PFSK-1 (cell line): ENCODE measurements around the gene GATD1.

ENCODE experiments used
- FOXP2 ChIP-seq: optimal IDR thresholded peaks from 2 replicates; pipeline ENCODE3; 2011; ENCODE audit warnings: borderline replicate concordance, control low read depth, inconsistent platforms; ENCODE audit not compliant: insufficient read depth; ENCODE audit errors: extremely low read length, extremely low read depth
- POLR2AphosphoS5 ChIP-seq: IDR thresholded peaks from 2 replicates; pipeline ENCODE4 v1.6.1; 2012; ENCODE audit warnings: low read depth, mild to moderate bottlenecking, control low read depth, low read length, moderate library complexity
- REST ChIP-seq, 2 experiments: IDR thresholded peaks; 2 replicates each; pipeline versions ENCODE4 v1.6.1 to v1.8.0; 2011 to 2012; ENCODE audit warnings: low read depth in 2 of 2, low read length in 2 of 2, control low read depth in 1 of 2, inconsistent platforms in 1 of 2, mild to moderate bottlenecking in 1 of 2, moderate library complexity in 1 of 2; ENCODE audit not compliant: insufficient read depth in 1 of 2
- SIN3A ChIP-seq: IDR thresholded peaks from 2 replicates; pipeline ENCODE4 v1.6.1; 2012; ENCODE audit warnings: mild to moderate bottlenecking, low read length, moderate library complexity, borderline replicate concordance; ENCODE audit not compliant: insufficient read depth
- TAF1 ChIP-seq: IDR thresholded peaks from 2 replicates; pipeline ENCODE4 v1.6.1; 2012; ENCODE audit warnings: low read length, control low read depth, borderline replicate concordance; ENCODE audit not compliant: insufficient read depth

The GATD1 gene

GRCh38 chr11:772429-773390 lies 4.6 kb downstream of the GATD1 start:
- TF ChIP-seq REST (IDR thresholded peaks at IDR 0.05; ENCODE audit: insufficient read depth in 1 of 2, low read depth in 2 of 2, low read length in 2 of 2) (no peak), FOXP2 (no peak), POLR2AphosphoS5 (no peak), TAF1 (no peak), SIN3A (no peak)

- TF ChIP-seq TAF1, result no peak
- no peak for TF ChIP-seq POLR2AphosphoS5
- no peak for TF ChIP-seq FOXP2
- no peak for TF ChIP-seq SIN3A
These were observed 5.6 kb downstream of the GATD1 start for GRCh38 chr11:771617-772204.

- TF ChIP-seq FOXP2 (no peak), REST (IDR thresholded peaks at IDR 0.05; ENCODE audit: insufficient read depth in 1 of 2, low read depth in 2 of 2, low read length in 2 of 2) (no peak), POLR2AphosphoS5 (no peak), SIN3A (no peak), TAF1 (no peak)
These were observed 6.4 kb downstream of the GATD1 start for GRCh38 chr11:770642-771616.

- no peak for TF ChIP-seq REST (IDR thresholded peaks at IDR 0.05; ENCODE audit: insufficient read depth in 1 of 2, low read depth in 2 of 2, low read length in 2 of 2)
- no peak for TF ChIP-seq POLR2AphosphoS5
- no peak for TF ChIP-seq FOXP2
- TF ChIP-seq SIN3A, result no peak
These were observed 7.2 kb downstream of the GATD1 start for GRCh38 chr11:769887-770641.
